OCI-LY7 (cell line): Measurements from ENCODE around the gene ATP6V0D1.

Experiments
- CTCF ChIP-seq: fragments of 200-600 bp; sonication (generic); conservative IDR thresholded peaks from 2 replicates; pipeline ENCODE4 v1.5.1; 2014; ENCODE audit warnings: mild to moderate bottlenecking, antibody characterized with exemption, low read length, moderate library complexity, mixed read lengths
- EZH2phosphoT487 ChIP-seq: fragments of 200-600 bp; sonication (generic); IDR thresholded peaks from 2 replicates; pipeline ENCODE4 v1.6.1; 2018; ENCODE audit warnings: low read depth, borderline replicate concordance, mild to moderate bottlenecking, mixed run types, antibody characterized with exemption, low read length, moderate library complexity, mixed read lengths

GRCh38 chr16:67395458-67396158, 85.3 kb downstream of the ATP6V0D1 start:
- TF ChIP-seq CTCF, result no peak
- TF ChIP-seq EZH2phosphoT487, result no peak
